Mononuclear cell (primary cell): ENCODE measurements around the gene PCARE. TPM values are rescaled to one million over a fixed set of nuclear protein-coding genes. Genes with fewer than 3 reads are reported as not detected.

Source experiments
- H3K27me3 ChIP-seq: 2 replicates; pipeline ENCODE4 v1.6.0; 2011; ENCODE audit warnings: low read length, control low read depth; ENCODE audit not compliant: insufficient read depth
- H3K4me1 ChIP-seq: 2 replicates; pipeline ENCODE4 v1.5.1; 2011; ENCODE audit warnings: mild to moderate bottlenecking, low read length, control low read depth; ENCODE audit not compliant: insufficient read depth
- H3K4me3 ChIP-seq: 2 replicates; pipeline ENCODE4 v1.5.1; 2011; ENCODE audit warnings: mild to moderate bottlenecking, low read length, moderate library complexity
- H3K9me3 ChIP-seq: 2 replicates; pipeline ENCODE4 v1.5.1; 2011; ENCODE audit warnings: low read depth, mild to moderate bottlenecking, control low read depth, low read length
- total RNA-seq: library from RNA; depleted of rRNA; stranded (reverse); fragments of >200 nt; gene quantifications from one replicate; pipeline ENCODE4 v1.2.3, GENCODE V29; 2012

The PCARE gene
- total RNA-seq, 1 donor = under 0.01 TPM

- H3K27me3 ChIP-seq = no peaks in the 10 kb centered on the region
- H3K9me3 ChIP-seq = no peaks in the 10 kb centered on the region
- H3K4me1 ChIP-seq = peaks cover 8% of the 10 kb centered on the region
- H3K4me3 ChIP-seq = no peak overlapping the region
Observed at GRCh38 chr2:29061176-29061575, 13.1 kb downstream of the PCARE start.

GRCh38 chr2:29060441-29060840 lies 13.9 kb downstream of the PCARE start:
- Histone ChIP-seq H3K9me3 (no peaks in the 10 kb centered on the region), H3K27me3 (no peaks in the 10 kb centered on the region), H3K4me3 (no peak overlapping the region), H3K4me1 (peaks cover 1% of the 10 kb centered on the region)

- no peaks in the 10 kb centered on the region for H3K27me3 ChIP-seq
- no peak overlapping the region for H3K4me3 ChIP-seq
- H3K4me1 ChIP-seq = no peaks in the 10 kb centered on the region
- no peaks in the 10 kb centered on the region for H3K9me3 ChIP-seq
Observed at GRCh38 chr2:29059624-29060023, 14.7 kb downstream of the PCARE start.

GRCh38 chr2:29057006-29057405 lies 17.3 kb downstream of the PCARE start:
- H3K9me3 ChIP-seq = no peaks in the 10 kb centered on the region
- no peaks in the 10 kb centered on the region for H3K27me3 ChIP-seq
- H3K4me1 ChIP-seq = no peaks in the 10 kb centered on the region
- no peak overlapping the region for H3K4me3 ChIP-seq

- no peaks in the 10 kb centered on the region for H3K27me3 ChIP-seq
- no peaks in the 10 kb centered on the region for H3K9me3 ChIP-seq
- no peaks in the 10 kb centered on the region for H3K4me1 ChIP-seq
- no peak overlapping the region for H3K4me3 ChIP-seq
Observed at GRCh38 chr2:29056452-29056851, 17.9 kb downstream of the PCARE start.

GRCh38 chr2:29055601-29056000 lies 18.7 kb downstream of the PCARE start:
- Histone ChIP-seq H3K27me3 (no peaks in the 10 kb centered on the region), H3K4me3 (no peak overlapping the region), H3K4me1 (no peaks in the 10 kb centered on the region), H3K9me3 (no peaks in the 10 kb centered on the region)

- no peaks in the 10 kb centered on the region for H3K4me1 ChIP-seq
- H3K27me3 ChIP-seq = no peaks in the 10 kb centered on the region
- H3K4me3 ChIP-seq = no peak overlapping the region
- no peaks in the 10 kb centered on the region for H3K9me3 ChIP-seq
Observed at GRCh38 chr2:29054430-29054829, 19.9 kb downstream of the PCARE start.

- H3K4me1 ChIP-seq = no peaks in the 10 kb centered on the region
- H3K4me3 ChIP-seq = no peak overlapping the region
- no peaks in the 10 kb centered on the region for H3K9me3 ChIP-seq
- H3K27me3 ChIP-seq = no peaks in the 10 kb centered on the region
Observed at GRCh38 chr2:29053670-29054400, 20.5 kb downstream of the PCARE start.

- Histone ChIP-seq H3K4me3 (no peak overlapping the region), H3K4me1 (no peaks in the 10 kb centered on the region), H3K9me3 (no peaks in the 10 kb centered on the region), H3K27me3 (no peaks in the 10 kb centered on the region)
Observed at GRCh38 chr2:29053223-29053622, 21.1 kb downstream of the PCARE start.

GRCh38 chr2:29052807-29053206 lies 21.5 kb downstream of the PCARE start:
- Histone ChIP-seq H3K4me3 (no peak overlapping the region), H3K4me1 (no peaks in the 10 kb centered on the region), H3K27me3 (no peaks in the 10 kb centered on the region), H3K9me3 (no peaks in the 10 kb centered on the region)

GRCh38 chr2:29051730-29052129 lies 22.6 kb downstream of the PCARE start:
- no peak overlapping the region for H3K4me3 ChIP-seq
- H3K4me1 ChIP-seq = no peaks in the 10 kb centered on the region
- no peaks in the 10 kb centered on the region for H3K9me3 ChIP-seq
- no peaks in the 10 kb centered on the region for H3K27me3 ChIP-seq

GRCh38 chr2:29050591-29050990 lies 23.7 kb downstream of the PCARE start:
- H3K4me3 ChIP-seq = no peak overlapping the region

GRCh38 chr2:29047083-29047845 lies 27.1 kb downstream of the PCARE start:
- H3K27me3 ChIP-seq = no peaks in the 10 kb centered on the region
- H3K4me1 ChIP-seq = no peaks in the 10 kb centered on the region

More at GRCh38 chr2:29050591-29050990, 23.7 kb downstream of the PCARE start:
- no peaks in the 10 kb centered on the region for H3K4me1 ChIP-seq
- no peaks in the 10 kb centered on the region for H3K9me3 ChIP-seq
- H3K27me3 ChIP-seq = no peaks in the 10 kb centered on the region

GRCh38 chr2:29046321-29046720 lies 28.0 kb downstream of the PCARE start:
- Histone ChIP-seq H3K4me3 (no peak overlapping the region), H3K4me1 (no peaks in the 10 kb centered on the region), H3K9me3 (no peaks in the 10 kb centered on the region), H3K27me3 (no peaks in the 10 kb centered on the region)

More at GRCh38 chr2:29047083-29047845, 27.1 kb downstream of the PCARE start:
- Histone ChIP-seq H3K9me3 (no peaks in the 10 kb centered on the region), H3K4me3 (no peak overlapping the region)

GRCh38 chr2:29044459-29044858 lies 29.9 kb downstream of the PCARE start:
- Histone ChIP-seq H3K4me1 (no peaks in the 10 kb centered on the region), H3K27me3 (no peaks in the 10 kb centered on the region)

More at GRCh38 chr2:29044459-29044858, 29.9 kb downstream of the PCARE start:
- H3K9me3 ChIP-seq = no peaks in the 10 kb centered on the region
- H3K4me3 ChIP-seq = no peak overlapping the region
